Prostate gland (tissue), 2 donors: Measurements from ENCODE around the gene AKT2. TPM values are rescaled to one million over a fixed set of nuclear protein-coding genes. Genes with fewer than 3 reads are reported as not detected.

Source experiments
- DNase-seq: peaks from one replicate; pipeline ENCODE4 v3.0.0-alpha.2; 2019; ENCODE audit warnings: low spot score
- H3K27ac ChIP-seq, 2 donors: fragments of 200-600 bp; sonication (generic); 2 replicates each; pipeline ENCODE4 v1.5.1; 2017 to 2019
- H3K27me3 ChIP-seq: fragments of 200-600 bp; sonication (generic); replicated peaks from 2 replicates; pipeline ENCODE4 v1.5.1; 2019; ENCODE audit not compliant: insufficient read depth
- H3K36me3 ChIP-seq, 2 donors: fragments of 200-600 bp; sonication (generic); 1 replicate in 1 of 2; 2 replicates in 1 of 2; pipeline versions ENCODE4 v1.5.1 to v1.8.1; 2017 to 2019
- H3K4me1 ChIP-seq: fragments of 200-600 bp; sonication (generic); replicated peaks from 2 replicates; pipeline ENCODE4 v1.5.1; 2019
- H3K4me3 ChIP-seq, 2 donors: fragments of 200-600 bp; sonication (generic); 2 replicates each; pipeline ENCODE4 v1.5.1; 2017 to 2019
- H3K9me3 ChIP-seq: fragments of 200-600 bp; sonication (generic); 2 replicates; pipeline ENCODE4 v1.5.1; 2017
- POLR2A ChIP-seq: fragments of 450-650 bp; IDR thresholded peaks from one replicate; pipeline ENCODE4 v1.6.1; 2016; ENCODE audit warnings: antibody characterized with exemption, mild to moderate bottlenecking
- POLR2AphosphoS5 ChIP-seq: sonication (generic); formaldehyde crosslinking; IDR thresholded peaks from one replicate; pipeline ENCODE4 v1.6.1; 2017; ENCODE audit warnings: antibody characterized with exemption
- WGBS: methylation state at CpG from one replicate; pipeline ENCODE4 v1.1.5; 2018; 5-methylcytosine and 5-hydroxymethylcytosine counted together
- intact Hi-C: fragments of 100-400 bp; cut with DNase I; formaldehyde crosslinking; loops from one replicate; pipeline ENCODE4 v1.14.2; 2022
- total RNA-seq, 2 donors: library from RNA; depleted of rRNA; stranded (reverse); fragments of >200 nt; gene quantifications; one replicate each; pipeline ENCODE4 v1.1.0, GENCODE V29; 2016
- TF ChIP-seq, protein P1 (sequence below), 4 experiments: fragments of 200-600 bp in 2 of 4; fragments of 450-650 bp in 2 of 4; sonication (generic) in 2 of 4; IDR thresholded peaks; 1 replicate in 3 of 4; 2 replicates in 1 of 4; pipeline ENCODE4 v1.5.1; 2016 to 2019; ENCODE audit warnings: antibody characterized with exemption in 4 of 4, mild to moderate bottlenecking in 2 of 4, moderate library complexity in 2 of 4

AKT2 gene
- total RNA-seq, 2 donors from 2014 or later: 95.3 to 171 TPM

GRCh38 chr19:40274585-40275544 is 10.3 kb downstream of the AKT2 start:
- TF ChIP-seq, protein P1, sequence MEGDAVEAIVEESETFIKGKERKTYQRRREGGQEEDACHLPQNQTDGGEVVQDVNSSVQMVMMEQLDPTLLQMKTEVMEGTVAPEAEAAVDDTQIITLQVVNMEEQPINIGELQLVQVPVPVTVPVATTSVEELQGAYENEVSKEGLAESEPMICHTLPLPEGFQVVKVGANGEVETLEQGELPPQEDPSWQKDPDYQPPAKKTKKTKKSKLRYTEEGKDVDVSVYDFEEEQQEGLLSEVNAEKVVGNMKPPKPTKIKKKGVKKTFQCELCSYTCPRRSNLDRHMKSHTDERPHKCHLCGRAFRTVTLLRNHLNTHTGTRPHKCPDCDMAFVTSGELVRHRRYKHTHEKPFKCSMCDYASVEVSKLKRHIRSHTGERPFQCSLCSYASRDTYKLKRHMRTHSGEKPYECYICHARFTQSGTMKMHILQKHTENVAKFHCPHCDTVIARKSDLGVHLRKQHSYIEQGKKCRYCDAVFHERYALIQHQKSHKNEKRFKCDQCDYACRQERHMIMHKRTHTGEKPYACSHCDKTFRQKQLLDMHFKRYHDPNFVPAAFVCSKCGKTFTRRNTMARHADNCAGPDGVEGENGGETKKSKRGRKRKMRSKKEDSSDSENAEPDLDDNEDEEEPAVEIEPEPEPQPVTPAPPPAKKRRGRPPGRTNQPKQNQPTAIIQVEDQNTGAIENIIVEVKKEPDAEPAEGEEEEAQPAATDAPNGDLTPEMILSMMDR (IDR thresholded peaks at IDR 0.05): no peak
- no peak for TF ChIP-seq POLR2AphosphoS5
- TF ChIP-seq POLR2A: no peak
- intact Hi-C loops: no loop called here
- Histone ChIP-seq H3K36me3 (no peaks in the 10 kb centered on the region), H3K4me3 (no peak overlapping the region), H3K4me1 (peaks cover 22% of the 10 kb centered on the region), H3K27ac (no peak overlapping the region), H3K27me3 (no peaks in the 10 kb centered on the region), H3K9me3 (no peaks in the 10 kb centered on the region)
- no peak for DNase-seq
- WGBS: 66% methylated on average over 28 of the region's 28 CpGs

- WGBS: 54% methylated on average over 14 of the region's 14 CpGs
- Histone ChIP-seq H3K27me3 (no peaks in the 10 kb centered on the region), H3K9me3 (no peaks in the 10 kb centered on the region), H3K36me3 (no peaks in the 10 kb centered on the region), H3K27ac (no peak overlapping the region), H3K4me3 (no peak overlapping the region), H3K4me1 (peaks cover 17% of the 10 kb centered on the region)
- TF ChIP-seq POLR2A (no peak), POLR2AphosphoS5 (no peak)
- TF ChIP-seq, protein P1 (IDR thresholded peaks at IDR 0.05): no peak
- DNase-seq: no peak
- intact Hi-C loops: no loop called here
Measured at GRCh38 chr19:40273469-40274360, 11.4 kb downstream of the AKT2 start.

DNA sequence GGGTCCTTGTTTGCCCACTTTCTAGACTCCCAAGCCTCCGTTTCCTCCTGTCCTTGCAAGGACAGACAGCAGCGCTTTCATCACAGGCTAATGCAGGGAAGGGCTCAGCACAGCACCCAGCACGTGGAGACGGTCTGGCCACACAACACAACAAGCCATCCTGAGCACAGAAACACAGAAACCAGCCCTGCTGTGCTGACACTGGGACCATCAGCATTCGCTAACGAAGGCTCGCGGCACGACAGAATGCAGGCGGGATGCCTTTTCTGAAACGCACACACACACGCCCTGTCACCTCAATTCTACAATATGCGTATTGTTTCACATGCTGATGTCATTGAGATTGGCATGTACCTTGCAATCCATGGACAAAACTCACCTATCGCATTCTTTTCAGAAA is 12.9 kb downstream of the AKT2 start:
- peaks cover 13% of the 10 kb centered on the region for H3K4me1 ChIP-seq
- TF ChIP-seq, protein P1 (IDR thresholded peaks at IDR 0.05): no peak
- TF ChIP-seq POLR2AphosphoS5 (no peak), POLR2A (no peak)
- no peak overlapping the region for H3K4me3 ChIP-seq
- no peaks in the 10 kb centered on the region for H3K27me3 ChIP-seq
- H3K9me3 ChIP-seq: no peaks in the 10 kb centered on the region
- no peaks in the 10 kb centered on the region for H3K36me3 ChIP-seq
- no peak overlapping the region for H3K27ac ChIP-seq
- intact Hi-C loops: no loop called here
- no peak for DNase-seq
- 91% methylated on average over 14 of the region's 14 CpGs for WGBS

- H3K27me3 ChIP-seq: no peaks in the 10 kb centered on the region
- no peak overlapping the region for H3K27ac ChIP-seq
- peaks cover 14% of the 10 kb centered on the region for H3K4me1 ChIP-seq
- H3K4me3 ChIP-seq: no peak overlapping the region
- no peaks in the 10 kb centered on the region for H3K36me3 ChIP-seq
- DNase-seq: no peak
- TF ChIP-seq POLR2AphosphoS5: no peak
- no peak for TF ChIP-seq POLR2A
- TF ChIP-seq, protein P1 (IDR thresholded peaks at IDR 0.05): no peak
- no peaks in the 10 kb centered on the region for H3K9me3 ChIP-seq
- intact Hi-C loops: no loop called here
- 87% methylated on average over 4 of the region's 4 CpGs for WGBS
Measured at GRCh38 chr19:40271706-40272105, 13.4 kb downstream of the AKT2 start.
